ENCODE measurements around the gene PRTFDC1. TPM values are rescaled to one million over a fixed set of nuclear protein-coding genes. Genes with fewer than 3 reads are reported as not detected.

The PRTFDC1 gene
- total and polyA plus RNA-seq, 2 of the 8 experiments (the other 6 are each of a cell fraction or from before 2014, with no cell fraction given) = 5.9 to 6.6 TPM

DNA sequence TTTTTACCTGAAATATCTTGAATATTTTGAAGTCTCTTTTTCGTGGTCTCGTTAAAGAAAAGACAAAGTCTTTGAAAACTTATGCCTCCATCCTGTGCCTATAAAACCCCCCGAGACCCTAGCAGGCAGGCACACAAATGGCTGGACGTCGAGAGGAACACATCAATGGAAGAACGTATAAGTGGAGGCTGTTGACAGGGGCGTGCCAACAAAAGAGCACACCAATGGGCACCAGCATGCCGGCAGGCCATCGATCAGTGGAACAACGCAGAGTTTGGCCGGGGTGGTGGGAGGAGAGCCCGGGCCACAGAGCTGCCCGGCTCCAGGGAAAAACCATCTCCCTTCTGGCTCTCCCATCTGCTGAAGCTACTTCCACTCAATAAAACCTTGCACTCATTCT lies 38.9 kb upstream of the PRTFDC1 start:
- Histone ChIP-seq H3K36me3 (ENCODE audit: control insufficient read depth in 2 of 4, insufficient read depth in 4 of 4, low read length in 3 of 4) (no peaks in the 10 kb centered on the region), H3K27me3 (replicated peaks in 1 of 4; ENCODE audit: control insufficient read depth in 3 of 4, extremely low read depth in 1 of 4, insufficient read depth in 3 of 4, low read length in 3 of 4) (no peaks in the 10 kb centered on the region), H2BK20ac (ENCODE audit: low read length) (no peak overlapping the region), H2BK5ac (ENCODE audit: low read depth, low read length) (no peak overlapping the region), H2AFZ (ENCODE audit: low read length) (no peak overlapping the region), H3K9ac (replicated peaks in 1 of 4; ENCODE audit: extremely low read depth in 1 of 4, low read depth in 3 of 4, low read length in 3 of 4) (no peak overlapping the region), H2BK15ac (ENCODE audit: low read length) (no peak overlapping the region), H3K9me3 (ENCODE audit: insufficient read depth in 2 of 2, low read depth in 1 of 2, low read length in 1 of 2) (no peaks in the 10 kb centered on the region), H3K4me1 (replicated peaks in 1 of 4; ENCODE audit: control insufficient read depth in 3 of 4, insufficient read depth in 4 of 4, low read length in 3 of 4) (no peaks in the 10 kb centered on the region), H3K79me2 (ENCODE audit: control insufficient read depth in 1 of 2, insufficient read depth in 2 of 2, low read length in 2 of 2) (no peaks in the 10 kb centered on the region), H3K27ac (ENCODE audit: low read depth, low read length) (no peak overlapping the region), H3K4ac (replicated peaks; ENCODE audit: insufficient read length, low read depth, low read length) (no peak overlapping the region), H3K56ac (replicated peaks; ENCODE audit: insufficient read length, low read depth, low read length) (no peak overlapping the region), H3K23me2 (ENCODE audit: low read depth, low read length) (no peaks in the 10 kb centered on the region), H3K23ac (ENCODE audit: insufficient read length) (no peak overlapping the region), H3K14ac (ENCODE audit: insufficient read length) (no peak overlapping the region), H3K4me2 (ENCODE audit: insufficient read depth in 1 of 2, low read depth in 2 of 2, low read length in 2 of 2) (no peak overlapping the region), H4K5ac (ENCODE audit: insufficient read length, low read depth, low read length) (no peak overlapping the region), H4K91ac (replicated peaks; ENCODE audit: insufficient read length, low read length) (no peak overlapping the region), H3K18ac (ENCODE audit: extremely low read depth, low read length) (no peak overlapping the region), H4K20me1 (replicated peaks in 1 of 2; ENCODE audit: control insufficient read depth in 1 of 2, insufficient read depth in 2 of 2, low read length in 2 of 2) (no peaks in the 10 kb centered on the region), H2AK5ac (ENCODE audit: low read depth, low read length) (no peak overlapping the region), H2BK12ac (ENCODE audit: low read depth, low read length) (no peak overlapping the region), H3K79me1 (ENCODE audit: low read depth, low read length) (no peaks in the 10 kb centered on the region), H2BK120ac (replicated peaks; ENCODE audit: low read depth, low read length) (no peak overlapping the region), H3K4me3 (ENCODE audit: extremely low read depth in 1 of 4, insufficient read depth in 2 of 4, low read depth in 3 of 4, low read length in 4 of 4) (no peak overlapping the region), H4K8ac (ENCODE audit: extremely low read depth, insufficient read depth, low read length) (no peak overlapping the region)
- ChIA-PET POLR2A (ENCODE audit: partially characterized antibody) (no interaction called here), CTCF (ENCODE audit: partially characterized antibody) (no interaction called here)
- no peak for TF ChIP-seq CEBPB (IDR thresholded peaks at IDR 0.05; ENCODE audit: low read depth, low read length)
- no peak for TF ChIP-seq USF2 (IDR thresholded peaks at IDR 0.05; ENCODE audit: low read length)
- no peak for TF ChIP-seq CBX5 (IDR thresholded peaks at IDR 0.05; ENCODE audit: low read depth, low read length)
- no peak for TF ChIP-seq RFX5 (IDR thresholded peaks at IDR 0.05; ENCODE audit: borderline replicate concordance, low read depth, low read length)
- TF ChIP-seq NRF1 (IDR thresholded peaks at IDR 0.05; ENCODE audit: low read depth, low read length) = no peak
- no peak for TF ChIP-seq TCF12 (IDR thresholded peaks at IDR 0.05; ENCODE audit: low read depth, low read length)
- TF ChIP-seq EGR1 (IDR thresholded peaks at IDR 0.05; ENCODE audit: borderline replicate concordance, low read depth, low read length) = no peak
- no peak for TF ChIP-seq RNF2 (IDR thresholded peaks at IDR 0.05; ENCODE audit: borderline replicate concordance, low read depth, low read length, missing control alignments, poor library complexity, severe bottlenecking)
- TF ChIP-seq SP2 (IDR thresholded peaks at IDR 0.05; ENCODE audit: low read length) = no peak
- no peak for TF ChIP-seq CTBP2 (IDR thresholded peaks at IDR 0.05; ENCODE audit: borderline replicate concordance, insufficient read depth, insufficient read length, low read length)
- TF ChIP-seq POLR2A (IDR thresholded peaks at IDR 0.05; ENCODE audit: control extremely low read depth in 1 of 2, low read depth in 2 of 2, low read length in 2 of 2) = no peak
- no peak for TF ChIP-seq NANOG (IDR thresholded peaks at IDR 0.05; ENCODE audit: insufficient read depth, low read depth, low read length, poor library complexity, severe bottlenecking)
- no peak for TF ChIP-seq GTF2F1 (IDR thresholded peaks at IDR 0.05; ENCODE audit: borderline replicate concordance, low read depth, low read length)
- TF ChIP-seq YY1 (IDR thresholded peaks at IDR 0.05; ENCODE audit: low read depth, low read length) = no peak
- no peak for TF ChIP-seq BRCA1 (IDR thresholded peaks at IDR 0.05; ENCODE audit: low read depth, low read length)
- 87% methylated on average over 13 of the region's 13 CpGs; no CpG with 5 or more reads in 1 of the 2 experiments for WGBS, 2 experiments (ENCODE audit: extremely low coverage in 1 of 2, insufficient coverage in 1 of 2, insufficient read length in 1 of 2, insufficient replicate concordance in 2 of 2, low coverage in 1 of 2, low lambda C conversion rate in 2 of 2, missing lambda C conversion rate in 1 of 2)
- no peak for FAIRE-seq
- DNase-seq (ENCODE audit: low read depth in 1 of 2, low spot score in 2 of 2) = no peak

Measured in H1 (cell line).